22Rv1 (cell line): Measurements from ENCODE around the gene ZNF362.

Experiments used
- H3K27ac ChIP-seq: fragments of 450-650 bp; 2 replicates; pipeline ENCODE4 v1.5.1; 2017
- CTCF ChIP-seq: fragments of 450-650 bp; IDR thresholded peaks from 2 replicates; pipeline ENCODE4 v1.5.1; 2017; ENCODE audit warnings: mild to moderate bottlenecking
- ZFX ChIP-seq: fragments of 450-650 bp; IDR thresholded peaks from 2 replicates; pipeline ENCODE4 v1.6.1; 2017; ENCODE audit warnings: antibody characterized with exemption, borderline replicate concordance

Gene ZNF362

DNA sequence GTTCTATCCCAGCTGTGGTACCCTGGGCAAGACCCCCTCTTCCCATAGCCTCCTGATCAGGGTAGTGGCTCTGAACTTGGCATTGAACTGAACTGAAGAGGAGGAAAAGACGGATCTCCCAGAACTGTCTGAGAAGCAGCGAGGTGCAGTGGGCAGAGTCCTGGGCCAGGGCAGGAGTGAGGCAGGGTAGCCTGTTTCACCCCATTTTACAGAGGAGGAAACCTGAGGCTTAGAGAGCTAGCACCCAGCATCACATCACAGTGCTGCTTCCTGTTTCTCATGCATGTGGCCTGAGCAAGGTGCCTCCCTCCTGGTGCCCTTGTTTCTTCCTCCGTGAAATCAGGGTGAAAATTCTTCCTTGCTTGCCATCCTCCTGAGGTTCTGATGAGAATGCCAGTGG, 17.1 kb downstream of the ZNF362 start:
- TF ChIP-seq ZFX (no peak), CTCF (no peak)
- no peak overlapping the region for H3K27ac ChIP-seq

GRCh38 chr1:33273961-33274371, 17.7 kb downstream of the ZNF362 start:
- no peak for TF ChIP-seq CTCF
- TF ChIP-seq ZFX = no peak
- H3K27ac ChIP-seq = no peak overlapping the region

GRCh38 chr1:33274446-33274845, 18.2 kb downstream of the ZNF362 start:
- no peak overlapping the region for H3K27ac ChIP-seq
- TF ChIP-seq CTCF (no peak), ZFX (no peak)

- TF ChIP-seq ZFX (no peak), CTCF (no peak)
Measured at GRCh38 chr1:33275195-33275594, 18.9 kb downstream of the ZNF362 start.

DNA sequence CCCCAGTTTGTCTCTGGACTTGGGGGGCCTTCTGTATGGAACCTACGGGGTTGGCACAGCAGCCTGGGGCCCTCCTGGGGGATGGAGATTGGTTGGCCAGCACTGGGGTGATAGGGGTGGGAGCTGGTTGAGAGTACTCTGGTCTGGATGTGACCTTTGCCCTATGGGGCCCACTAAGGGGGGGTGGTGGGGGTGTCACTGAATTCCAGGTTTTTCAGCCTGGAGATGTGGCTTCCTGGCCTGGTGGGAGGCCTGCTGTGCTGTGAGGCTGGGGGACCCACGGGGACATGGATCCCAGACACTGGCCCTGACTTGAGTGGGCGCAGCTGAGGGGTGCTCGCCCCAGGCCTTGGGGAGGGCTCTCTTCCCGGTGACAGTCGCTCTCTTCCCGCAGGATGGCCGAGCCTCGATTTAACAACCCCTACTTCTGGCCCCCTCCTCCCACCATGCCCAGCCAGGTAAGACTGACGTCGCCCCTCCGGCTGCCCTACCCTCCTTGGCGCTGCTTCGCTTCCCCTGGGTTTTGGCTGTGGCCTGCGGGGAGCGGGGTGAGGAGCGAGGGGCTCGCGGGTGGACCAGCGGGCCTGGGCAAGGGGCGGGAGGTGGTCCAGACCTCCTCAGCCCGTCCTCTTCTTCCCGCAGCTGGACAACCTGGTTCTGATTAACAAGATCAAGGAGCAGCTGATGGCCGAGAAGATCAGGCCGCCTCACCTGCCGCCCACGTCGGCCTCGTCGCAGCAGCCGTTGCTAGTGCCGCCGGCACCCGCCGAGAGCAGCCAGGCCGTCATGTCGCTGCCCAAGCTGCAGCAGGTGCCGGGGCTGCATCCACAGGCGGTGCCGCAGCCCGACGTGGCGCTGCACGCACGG, 19.6 kb downstream of the ZNF362 start:
- TF ChIP-seq CTCF (no peak), ZFX (no peak)
- H3K27ac ChIP-seq = no peak overlapping the region

More at GRCh38 chr1:33275195-33275594, 18.9 kb downstream of the ZNF362 start:
- no peak overlapping the region for H3K27ac ChIP-seq

- no peak overlapping the region for H3K27ac ChIP-seq
Measured at GRCh38 chr1:33276573-33277298, 20.4 kb downstream of the ZNF362 start.

More at GRCh38 chr1:33276573-33277298, 20.4 kb downstream of the ZNF362 start:
- TF ChIP-seq ZFX (no peak), CTCF (no peak)
